Activated gamma-delta T cell treated with Interleukin-2 at 50 U/mL for 16 hours (primary cell): Measurements from ENCODE around the gene HSPA1L.
"Not testable (repeated sequence)": the region's sequence is repeated elsewhere in the genome, so short reads cannot be mapped to it uniquely, and the experiment has no call there.

ENCODE experiments used
- DNase-seq: peaks from one replicate; pipeline ENCODE4 v3.0.0-alpha.2; 2020

HSPA1L gene

DNA sequence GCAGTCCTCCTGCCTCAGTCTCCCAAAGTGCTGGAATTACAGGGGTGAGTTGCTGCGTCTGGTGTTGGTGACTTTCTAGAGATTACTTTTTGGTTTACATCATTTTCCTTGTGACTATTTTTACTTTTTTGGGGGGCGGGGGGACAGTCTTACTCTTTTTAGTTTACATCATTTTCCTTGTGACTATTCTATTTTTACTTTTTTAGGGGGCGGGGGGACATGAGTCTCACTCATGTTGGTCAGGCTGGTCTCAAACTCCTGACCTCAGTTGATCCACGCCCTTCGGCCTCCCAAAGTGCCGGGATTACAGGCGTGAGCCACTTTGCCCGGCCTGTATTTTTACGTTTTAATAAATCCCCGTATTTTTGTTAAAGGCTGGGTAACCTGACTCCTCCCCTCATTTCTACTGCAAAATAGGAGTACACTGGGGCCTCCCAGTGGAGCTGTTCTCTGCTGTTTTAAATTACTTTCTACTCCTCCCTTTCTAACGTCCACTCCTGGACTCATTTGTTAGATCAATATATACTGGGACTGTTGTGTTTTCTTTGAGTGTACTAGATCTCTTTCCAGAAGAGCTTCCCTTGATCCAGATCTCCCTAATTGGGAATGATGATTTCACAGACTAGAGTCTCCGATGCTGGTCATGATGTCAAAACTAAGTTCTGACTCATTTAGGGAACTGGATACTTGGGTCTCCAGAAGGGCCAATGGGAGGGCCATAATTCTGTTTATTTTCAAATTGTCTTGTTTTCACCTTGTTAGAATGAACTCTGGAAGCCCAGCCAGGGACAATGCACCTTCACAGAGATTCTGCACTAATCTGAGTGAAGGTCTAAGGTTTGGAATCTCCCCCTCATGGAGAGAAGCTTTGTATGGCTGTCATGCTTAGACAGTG lies 21.6 kb upstream of the HSPA1L start:
- DNase-seq: no peak

DNA sequence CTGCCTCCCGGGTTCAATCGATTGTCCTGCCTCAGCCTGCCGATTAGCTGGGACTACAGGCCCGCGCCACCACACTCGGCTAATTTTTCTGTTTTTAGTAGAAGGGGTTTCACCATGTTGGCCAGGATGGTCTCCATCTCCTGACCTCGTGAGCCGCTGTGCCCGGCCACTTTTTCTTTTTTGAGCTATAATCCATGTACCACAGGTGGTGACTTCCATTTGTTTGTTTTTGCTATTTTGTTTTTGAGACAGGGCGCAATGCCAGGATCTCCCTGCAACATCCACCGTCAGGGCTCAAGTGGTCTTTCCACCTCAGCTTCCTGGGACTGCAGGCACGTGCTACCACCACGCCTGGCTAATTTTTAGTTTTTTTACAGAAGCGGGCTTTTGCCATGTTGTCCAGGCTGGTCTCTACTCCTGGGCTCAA lies 21.0 kb upstream of the HSPA1L start:
- DNase-seq: no peak

DNA sequence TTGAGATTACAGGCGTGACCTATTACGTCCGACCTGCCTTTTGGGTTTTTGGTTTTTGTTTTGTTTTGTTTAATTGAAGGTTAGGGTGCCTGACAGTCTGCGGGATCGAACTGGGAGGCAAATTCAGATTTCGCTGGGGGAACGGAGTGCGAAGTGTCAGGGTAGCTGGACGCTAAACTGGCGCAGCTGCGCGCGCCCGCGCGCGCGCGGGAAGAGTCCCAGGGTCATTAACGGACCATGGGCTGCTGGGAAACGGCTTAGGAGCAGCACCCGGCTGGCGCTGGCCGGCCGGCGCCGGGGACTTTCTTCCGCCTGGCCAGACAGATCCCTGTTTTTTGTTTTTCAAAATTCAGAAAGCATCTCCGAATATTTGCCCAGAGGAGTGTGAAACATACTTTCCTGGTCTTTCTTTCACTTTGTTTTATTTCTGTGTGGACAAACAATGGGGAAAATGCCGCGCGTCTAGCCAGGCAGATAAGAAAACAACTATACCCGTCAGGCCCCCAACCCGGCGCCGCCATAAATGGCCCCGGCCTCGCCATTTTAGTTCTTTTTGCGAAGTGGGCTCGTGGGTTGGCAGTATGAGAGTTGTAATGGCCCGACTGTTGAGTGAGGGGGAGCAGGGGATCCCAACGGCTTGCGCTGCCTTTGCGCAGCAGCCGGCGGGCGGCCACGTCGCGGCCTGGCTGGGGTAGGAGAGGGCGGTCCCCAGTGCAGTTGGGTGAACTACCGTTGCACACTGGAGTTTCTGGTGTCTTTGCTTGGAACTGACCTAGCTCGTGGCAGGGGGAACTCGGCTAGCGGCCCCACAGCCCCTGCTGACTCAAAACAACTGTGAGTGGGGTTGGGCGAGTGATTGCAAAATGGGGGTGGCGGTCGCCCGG lies 19.5 kb upstream of the HSPA1L start:
- peak; percentile 75 for DNase-seq

DNA sequence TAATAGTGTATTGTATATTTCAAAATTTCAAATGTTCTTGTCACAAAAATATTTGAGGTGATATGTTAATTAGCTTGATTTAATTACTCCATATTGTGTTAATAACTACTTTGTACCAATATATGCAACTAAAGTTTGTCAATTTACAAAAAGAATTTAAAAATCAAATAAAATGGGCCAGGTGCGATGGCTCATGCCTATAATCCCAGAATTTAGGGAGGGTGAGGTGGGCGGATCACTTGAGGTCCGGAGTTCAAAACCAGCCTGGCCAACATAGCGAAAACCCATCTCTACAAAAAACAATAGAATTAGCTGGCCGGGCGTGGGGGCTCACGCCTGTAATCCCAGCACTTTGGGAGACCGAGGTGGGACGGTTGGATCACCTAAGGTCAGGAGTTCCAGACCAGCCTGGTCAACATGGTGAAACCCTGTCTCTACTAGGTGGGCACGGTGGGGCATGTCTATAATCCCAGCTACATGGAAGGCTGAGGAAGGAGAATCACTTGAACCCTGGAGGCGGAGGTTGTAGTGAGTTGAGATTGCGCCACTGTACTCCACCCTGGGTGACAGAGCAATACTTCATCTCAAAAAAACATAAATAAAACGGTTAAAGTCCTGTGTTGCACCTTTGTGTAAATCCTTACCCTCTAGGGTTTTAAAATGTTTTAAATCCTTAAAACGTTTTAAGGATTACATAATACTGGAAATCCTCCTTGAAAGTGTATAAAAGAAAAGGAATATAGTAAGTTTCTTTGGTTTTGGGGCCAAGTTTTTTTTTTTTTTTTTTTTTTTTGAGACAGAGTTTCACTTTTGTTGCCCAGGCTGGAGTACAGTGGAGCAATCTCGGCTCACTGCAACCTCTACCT lies 16.5 kb upstream of the HSPA1L start:
- DNase-seq: no peak

DNA sequence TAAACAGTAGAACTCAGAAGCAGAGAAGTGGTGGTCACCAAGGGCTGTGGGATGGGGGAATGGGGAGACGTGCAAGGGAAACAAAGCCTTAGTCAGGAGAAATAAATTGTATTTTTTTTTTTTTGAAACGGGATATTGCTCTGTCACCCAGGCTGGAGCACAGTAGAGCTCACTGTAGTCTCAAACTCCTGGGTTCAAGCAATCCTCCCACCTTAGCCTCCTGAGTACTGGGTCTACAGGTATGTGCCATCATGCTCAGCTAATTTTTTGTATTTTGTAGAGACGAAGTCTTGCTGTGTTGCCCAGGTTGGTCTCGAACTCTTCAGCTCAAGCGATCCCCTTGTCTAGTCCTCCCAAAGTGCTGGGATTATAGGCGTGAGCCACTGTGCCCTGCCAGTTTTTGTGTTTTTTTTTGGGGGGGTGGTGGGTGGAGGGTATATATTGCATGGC lies 15.8 kb upstream of the HSPA1L start:
- no peak for DNase-seq

DNA sequence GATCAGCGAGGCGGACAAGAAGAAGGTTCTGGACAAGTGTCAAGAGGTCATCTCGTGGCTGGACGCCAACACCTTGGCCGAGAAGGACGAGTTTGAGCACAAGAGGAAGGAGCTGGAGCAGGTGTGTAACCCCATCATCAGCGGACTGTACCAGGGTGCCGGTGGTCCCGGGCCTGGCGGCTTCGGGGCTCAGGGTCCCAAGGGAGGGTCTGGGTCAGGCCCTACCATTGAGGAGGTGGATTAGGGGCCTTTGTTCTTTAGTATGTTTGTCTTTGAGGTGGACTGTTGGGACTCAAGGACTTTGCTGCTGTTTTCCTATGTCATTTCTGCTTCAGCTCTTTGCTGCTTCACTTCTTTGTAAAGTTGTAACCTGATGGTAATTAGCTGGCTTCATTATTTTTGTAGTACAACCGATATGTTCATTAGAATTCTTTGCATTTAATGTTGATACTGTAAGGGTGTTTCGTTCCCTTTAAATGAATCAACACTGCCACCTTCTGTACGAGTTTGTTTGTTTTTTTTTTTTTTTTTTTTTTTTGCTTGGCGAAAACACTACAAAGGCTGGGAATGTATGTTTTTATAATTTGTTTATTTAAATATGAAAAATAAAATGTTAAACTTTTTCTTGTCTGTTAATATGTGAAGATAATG lies 14.7 kb upstream of the HSPA1L start:
- DNase-seq: no peak

DNA sequence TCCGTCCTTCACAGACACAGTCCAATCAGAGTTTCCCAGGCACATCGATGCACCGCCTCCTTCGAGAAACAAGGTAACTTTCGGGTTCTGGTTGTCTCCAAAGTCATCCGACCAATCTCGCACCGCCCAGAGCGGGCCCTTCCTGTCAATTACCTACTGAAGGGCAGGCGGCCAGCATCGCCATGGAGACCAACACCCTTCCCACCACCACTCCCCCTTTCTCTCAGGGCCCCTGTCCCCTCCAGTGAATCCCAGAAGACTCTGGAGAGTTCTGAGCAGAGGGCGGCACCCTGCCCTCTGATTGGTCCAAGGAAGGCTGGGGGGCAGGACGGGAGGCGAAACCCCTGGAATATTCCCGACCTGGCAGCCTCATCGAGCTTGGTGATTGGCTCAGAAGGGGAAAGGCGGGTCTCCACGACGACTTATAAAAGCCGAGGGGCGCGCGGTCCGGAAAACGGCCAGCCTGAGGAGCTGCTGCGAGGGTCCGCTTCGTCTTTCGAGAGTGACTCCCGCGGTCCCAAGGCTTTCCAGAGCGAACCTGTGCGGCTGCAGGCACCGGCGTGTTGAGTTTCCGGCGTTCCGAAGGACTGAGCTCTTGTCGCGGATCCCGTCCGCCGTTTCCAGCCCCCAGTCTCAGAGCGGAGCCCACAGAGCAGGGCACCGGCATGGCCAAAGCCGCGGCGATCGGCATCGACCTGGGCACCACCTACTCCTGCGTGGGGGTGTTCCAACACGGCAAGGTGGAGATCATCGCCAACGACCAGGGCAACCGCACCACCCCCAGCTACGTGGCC lies 12.4 kb upstream of the HSPA1L start, which contains the start of gene HSPA1B:
Gene HSPA1B (plus strand): TSS at position 453 of the 794 bp plus-strand sequence. CDS start 213 bp downstream, at position 666.
- DNase-seq: peak; percentile 82

DNA sequence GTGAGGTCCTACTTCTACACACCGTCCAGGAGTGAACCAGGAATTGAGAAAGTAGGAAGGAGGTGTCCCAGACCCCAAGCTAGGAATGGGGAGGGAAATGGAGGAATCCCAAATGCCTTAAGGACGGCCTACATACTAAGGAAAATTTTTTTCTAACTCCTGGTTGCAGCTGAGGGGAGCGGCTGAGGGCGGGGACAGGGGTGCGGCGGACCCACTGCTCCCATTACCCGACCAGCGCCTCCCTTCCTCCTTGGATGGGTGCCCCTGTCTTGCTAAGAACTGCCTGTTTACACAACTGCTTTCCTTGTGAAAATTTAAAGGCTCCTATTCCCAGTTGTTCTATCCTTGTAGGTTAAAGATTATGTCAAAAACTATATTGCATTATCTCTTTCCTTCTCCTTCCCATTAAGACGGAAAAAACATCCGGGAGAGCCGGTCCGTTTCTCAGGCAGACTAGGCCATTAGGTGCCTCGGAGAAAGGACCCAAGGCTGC lies 11.8 kb upstream of the HSPA1L start:
- DNase-seq: peak; percentile 23

DNA sequence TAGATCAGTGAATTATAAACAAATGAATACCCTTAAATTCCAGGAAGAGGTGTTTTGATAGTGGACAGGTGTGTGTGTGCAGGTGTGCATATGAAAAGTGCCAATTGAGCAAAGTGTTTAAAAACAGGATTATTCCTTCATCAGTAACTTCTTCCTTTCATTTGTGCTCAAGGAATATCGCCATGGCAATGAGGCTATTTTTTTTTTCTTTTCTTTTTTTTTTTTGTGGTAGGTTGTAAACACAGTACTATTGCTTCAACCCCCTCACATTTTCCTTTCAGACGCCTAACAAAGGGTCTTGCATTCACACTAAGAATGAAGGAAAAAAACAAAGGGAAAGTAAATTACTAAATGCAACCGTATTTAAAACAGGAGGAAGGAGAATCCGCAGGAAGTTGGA lies 10.5 kb upstream of the HSPA1L start:
- no peak for DNase-seq

DNA sequence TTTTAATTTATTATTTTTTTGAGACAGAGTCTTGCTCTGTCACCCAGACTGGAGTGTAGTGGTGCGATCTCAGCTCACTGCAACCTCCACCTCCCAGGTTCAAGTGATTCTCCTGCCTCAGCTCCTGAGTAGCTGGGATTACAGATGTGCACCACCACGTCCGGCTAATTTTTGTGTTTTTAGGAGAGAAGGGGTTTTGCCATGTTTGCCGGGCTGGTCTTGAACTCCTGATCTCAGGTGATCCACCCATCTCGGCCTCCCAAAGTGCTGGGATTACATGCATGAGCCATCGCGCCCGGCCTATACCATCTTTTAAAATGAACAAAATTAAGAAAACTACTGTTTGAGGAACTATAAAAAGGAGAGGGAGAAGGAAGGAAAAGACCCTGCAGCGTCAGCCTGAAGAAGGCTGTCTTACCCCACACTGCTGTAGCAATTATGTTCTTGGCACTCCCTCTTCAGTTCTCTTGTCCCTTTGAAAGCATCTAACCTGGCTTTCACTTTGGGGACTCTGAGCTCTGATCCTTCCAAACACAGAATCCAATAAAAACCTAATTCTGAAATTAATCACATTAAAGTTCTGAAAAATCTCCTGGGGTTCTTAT lies 8.6 kb upstream of the HSPA1L start:
- not testable (repeated sequence) for DNase-seq

DNA sequence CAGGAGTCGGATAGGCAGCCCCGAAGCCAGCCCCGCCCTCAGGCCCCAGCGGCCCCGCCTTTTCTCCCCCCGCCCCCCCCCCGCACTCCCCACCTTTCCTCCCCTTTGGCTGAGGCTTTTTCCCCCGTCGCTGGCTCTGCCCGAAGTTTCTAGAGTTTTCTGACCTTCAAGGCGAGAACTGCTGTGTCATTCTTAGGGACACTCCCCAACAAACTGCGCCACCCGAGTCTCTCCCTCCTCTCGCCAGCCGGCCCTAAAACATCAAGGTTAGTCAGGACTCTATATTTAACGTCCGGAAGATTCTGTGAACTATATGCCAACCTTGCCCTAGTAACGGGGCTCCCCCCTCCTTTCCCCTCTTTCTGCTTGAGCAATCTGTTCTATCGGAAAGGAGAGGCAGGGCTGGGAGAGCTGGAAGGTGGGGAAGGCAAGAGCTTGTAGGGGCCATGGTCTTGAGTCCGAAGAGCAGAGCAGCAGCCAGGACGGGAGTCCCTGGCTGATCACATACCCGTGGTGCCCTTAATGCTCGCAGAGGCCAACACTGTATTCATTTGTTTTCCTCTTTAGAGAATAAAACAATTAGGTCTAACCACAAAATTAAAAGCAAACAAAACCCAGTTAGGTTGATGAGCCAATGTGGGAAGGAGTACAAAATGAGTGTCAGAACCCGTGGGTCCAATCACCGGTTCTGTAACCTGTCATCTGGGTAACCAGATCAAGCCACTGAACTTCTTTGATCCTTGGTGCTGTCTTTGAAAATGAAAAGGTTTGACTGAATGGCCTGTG lies 7.1 kb upstream of the HSPA1L start:
- DNase-seq: peak; percentile 56

DNA sequence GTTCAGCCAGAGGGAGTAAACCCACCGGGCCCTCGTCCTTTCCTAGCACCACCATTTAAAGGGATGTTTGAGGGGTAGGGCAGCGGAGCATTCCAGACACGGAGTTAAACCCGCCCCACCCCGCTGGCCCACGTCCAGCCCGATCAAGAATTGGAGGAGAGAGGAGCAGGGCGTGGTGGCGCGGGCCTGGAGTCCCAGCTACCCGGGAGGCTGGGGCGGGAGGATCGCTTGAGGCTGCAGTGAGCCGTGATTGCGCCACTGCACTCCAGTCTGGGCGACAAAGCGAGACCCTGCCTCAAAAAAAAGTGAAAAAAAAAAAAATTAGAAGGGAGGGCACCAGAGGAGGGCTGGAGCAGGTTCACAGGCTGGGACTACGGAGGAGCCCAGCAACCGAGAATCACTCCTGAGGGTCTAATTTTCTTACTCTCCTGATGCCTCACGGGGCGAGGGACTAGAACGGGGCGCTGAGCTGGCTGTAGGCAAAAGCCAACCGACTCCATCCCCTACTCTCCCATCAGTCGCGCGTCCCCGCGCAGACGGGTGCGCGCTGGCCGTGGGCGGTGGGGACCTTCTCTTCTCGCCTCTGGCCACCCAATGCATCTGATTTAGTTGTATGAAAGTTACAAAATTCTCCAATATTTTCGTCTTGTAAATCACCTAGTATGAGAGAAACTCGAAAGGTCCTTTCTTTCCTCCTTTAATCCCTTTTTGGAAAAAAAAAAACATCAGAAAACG lies 6.4 kb upstream of the HSPA1L start:
- peak; percentile 34 for DNase-seq

DNA sequence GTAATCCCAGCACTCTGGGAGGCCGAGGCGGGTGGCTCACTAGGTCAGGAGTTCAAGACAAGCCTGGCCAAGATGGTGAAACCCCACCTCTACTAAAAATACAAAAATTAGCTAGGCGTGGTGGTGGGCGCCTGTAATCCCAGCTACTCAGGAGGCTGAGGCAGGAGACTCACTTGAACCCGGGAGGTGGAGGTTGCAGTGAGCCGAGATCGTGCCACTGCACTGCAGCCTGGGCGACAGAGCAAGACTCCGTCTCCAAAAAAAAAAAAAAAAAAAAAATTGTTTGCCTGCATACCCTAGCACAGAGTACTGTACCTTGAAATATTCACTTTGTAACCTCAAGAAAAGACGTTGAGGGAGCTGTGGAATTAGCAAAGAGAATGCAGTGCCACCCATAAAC lies 5.3 kb upstream of the HSPA1L start:
- not testable (repeated sequence) for DNase-seq

DNA sequence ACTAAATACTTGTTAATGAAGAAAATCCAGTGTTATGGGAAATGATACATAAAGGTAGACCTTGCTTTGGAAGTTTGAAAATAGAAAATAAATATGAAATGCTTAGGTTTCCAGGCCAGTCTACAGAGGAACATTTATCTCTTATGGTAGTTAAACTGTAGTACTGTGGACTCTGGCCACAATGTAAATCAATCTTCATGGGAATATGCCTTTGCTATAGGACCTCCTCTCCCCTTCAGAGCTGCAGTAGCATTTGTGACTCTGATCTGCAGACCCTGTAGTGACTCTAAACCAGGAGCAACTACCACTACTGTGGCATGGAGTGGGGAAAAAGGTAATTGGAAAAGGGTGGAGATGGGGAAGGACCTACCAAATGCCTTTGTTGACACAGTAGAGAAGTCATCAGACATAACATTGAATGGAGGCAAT lies 4.8 kb upstream of the HSPA1L start:
- no peak for DNase-seq

DNA sequence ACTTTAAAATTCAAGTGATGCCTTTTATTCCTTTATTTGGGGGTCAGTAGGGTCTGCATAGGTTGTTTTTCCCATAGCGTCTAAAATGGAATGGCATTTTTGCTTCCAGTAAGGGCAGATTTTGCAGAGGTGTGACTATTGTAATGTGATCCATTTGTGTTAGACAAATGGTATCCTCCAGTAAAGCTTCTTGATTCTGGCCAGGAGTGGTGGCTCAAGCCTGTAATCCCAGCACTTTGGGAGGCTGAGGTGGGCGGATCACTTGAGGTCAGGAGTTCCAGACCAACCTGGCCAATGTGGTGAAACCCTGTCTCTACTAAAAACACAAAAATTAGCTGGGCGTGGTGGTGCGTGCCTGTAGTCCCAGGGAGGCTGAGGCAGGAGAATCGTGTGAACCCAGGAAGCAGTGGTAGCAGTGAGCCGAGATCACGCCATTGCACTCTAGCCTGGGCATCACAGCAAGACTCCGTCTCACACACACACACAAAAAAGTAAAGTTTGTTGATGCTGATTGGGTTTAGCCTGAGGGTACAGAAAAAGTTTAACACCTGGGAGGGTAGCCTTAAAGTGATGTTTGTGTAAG lies 2.9 kb upstream of the HSPA1L start:
- DNase-seq: not testable (repeated sequence)

DNA sequence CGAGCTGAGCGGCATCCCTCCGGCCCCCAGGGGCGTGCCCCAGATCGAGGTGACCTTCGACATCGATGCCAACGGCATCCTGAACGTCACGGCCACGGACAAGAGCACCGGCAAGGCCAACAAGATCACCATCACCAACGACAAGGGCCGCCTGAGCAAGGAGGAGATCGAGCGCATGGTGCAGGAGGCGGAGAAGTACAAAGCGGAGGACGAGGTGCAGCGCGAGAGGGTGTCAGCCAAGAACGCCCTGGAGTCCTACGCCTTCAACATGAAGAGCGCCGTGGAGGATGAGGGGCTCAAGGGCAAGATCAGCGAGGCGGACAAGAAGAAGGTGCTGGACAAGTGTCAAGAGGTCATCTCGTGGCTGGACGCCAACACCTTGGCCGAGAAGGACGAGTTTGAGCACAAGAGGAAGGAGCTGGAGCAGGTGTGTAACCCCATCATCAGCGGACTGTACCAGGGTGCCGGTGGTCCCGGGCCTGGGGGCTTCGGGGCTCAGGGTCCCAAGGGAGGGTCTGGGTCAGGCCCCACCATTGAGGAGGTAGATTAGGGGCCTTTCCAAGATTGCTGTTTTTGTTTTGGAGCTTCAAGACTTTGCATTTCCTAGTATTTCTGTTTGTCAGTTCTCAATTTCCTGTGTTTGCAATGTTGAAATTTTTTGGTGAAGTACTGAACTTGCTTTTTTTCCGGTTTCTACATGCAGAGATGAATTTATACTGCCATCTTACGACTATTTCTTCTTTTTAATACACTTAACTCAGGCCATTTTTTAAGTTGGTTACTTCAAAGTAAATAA lies 2.2 kb upstream of the HSPA1L start:
- peak; percentile 22 for DNase-seq

DNA sequence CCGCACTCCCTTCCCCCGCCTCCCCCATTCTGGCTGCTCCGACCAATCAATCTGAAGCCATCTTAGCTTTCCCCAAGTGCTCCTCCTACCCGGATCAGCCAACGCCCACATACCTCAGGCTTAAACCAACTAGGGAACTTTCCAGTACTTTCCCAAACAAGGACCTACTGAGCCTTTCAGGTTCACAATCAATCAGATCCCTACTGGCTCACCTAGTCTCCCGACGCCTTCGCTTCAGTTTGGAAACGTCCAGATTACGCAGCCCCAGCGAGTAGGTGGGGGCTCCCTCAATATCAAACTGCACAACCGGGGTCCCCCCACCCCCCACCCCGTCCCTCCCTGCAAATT lies 432 bp downstream of the HSPA1L start:
- peak; percentile 59 for DNase-seq

DNA sequence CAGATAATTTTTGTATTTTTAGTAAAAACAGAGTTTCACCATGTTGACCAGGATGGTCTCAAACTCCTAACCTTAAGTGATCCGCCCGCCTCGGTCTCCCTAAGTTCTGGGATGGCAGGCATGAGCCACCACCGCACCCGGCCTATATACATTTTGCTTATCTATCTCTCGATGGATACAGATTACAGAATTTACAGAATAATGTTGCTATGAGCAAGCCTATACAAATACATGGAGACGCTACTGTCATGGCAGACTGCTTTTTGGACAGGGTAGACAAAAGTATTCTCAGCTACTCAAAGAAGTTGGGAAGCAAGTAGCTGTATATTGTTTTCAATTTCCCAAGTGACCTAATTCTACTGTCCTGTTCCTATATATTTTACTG lies 1.6 kb downstream of the HSPA1L start:
- DNase-seq: no peak
